CD4-positive, alpha-beta memory T cell (primary cell): ENCODE measurements around the gene BRINP2. TPM values are rescaled to one million over a fixed set of nuclear protein-coding genes. Genes with fewer than 3 reads are reported as not detected.

Experiments used
- CTCF ChIA-PET: fragments of 350-600 bp; sonication (Branson Sonifier 250); formaldehyde crosslinking; loops from one replicate; lab custom pipeline; 2021; ENCODE audit warnings: inconsistent platforms; ENCODE audit not compliant: partially characterized antibody; lab: Charles Lee
- POLR2A ChIA-PET: fragments of 350-600 bp; sonication (Branson Sonifier 250); formaldehyde crosslinking; loops from one replicate; lab custom pipeline; 2021; ENCODE audit not compliant: partially characterized antibody; lab: Charles Lee
- DNase-seq, 5 donors: peaks; one replicate each; pipeline versions ENCODE4 v3.0.0 to v3.0.0-alpha.2; 2020 to 2022; ENCODE audit warnings: mixed read lengths in 1 of 5
- H3K27ac ChIP-seq: one replicate; pipeline ENCODE4 v1.7.0; 2013; ENCODE audit warnings: low read depth, low read length
- H3K27me3 ChIP-seq: 2 replicates; pipeline ENCODE4 v1.7.0; 2013; ENCODE audit warnings: mild to moderate bottlenecking, low read length, moderate library complexity; ENCODE audit not compliant: insufficient read depth
- H3K36me3 ChIP-seq: 2 replicates; pipeline ENCODE4 v1.7.0; 2013; ENCODE audit warnings: mild to moderate bottlenecking, low read length, moderate library complexity; ENCODE audit not compliant: insufficient read depth
- H3K4me1 ChIP-seq: 2 replicates; pipeline ENCODE4 v1.7.0; 2013; ENCODE audit warnings: mild to moderate bottlenecking, low read length, moderate library complexity; ENCODE audit not compliant: insufficient read depth
- H3K4me3 ChIP-seq, 2 donors: one replicate each; pipeline ENCODE4 v1.7.0; 2013; ENCODE audit warnings: low read length in 2 of 2, mild to moderate bottlenecking in 1 of 2
- H3K9me3 ChIP-seq, 2 donors: one replicate each; pipeline ENCODE4 v1.7.0; 2013; ENCODE audit warnings: low read length in 2 of 2, control low read depth in 1 of 2; ENCODE audit not compliant: control insufficient read depth in 1 of 2
- H3K27ac Mint-ChIP-seq, 7 donors: one replicate each; pipeline ENCODE4 v1.8.0; 2020 to 2021; ENCODE audit warnings: mixed read lengths in 7 of 7, mild to moderate bottlenecking in 6 of 7, inconsistent platforms in 3 of 7, moderate library complexity in 3 of 7
- H3K27me3 Mint-ChIP-seq, 2 donors: one replicate each; pipeline ENCODE4 v1.8.0; 2020 to 2021; ENCODE audit warnings: mixed read lengths in 2 of 2
- H3K36me3 Mint-ChIP-seq, 2 donors: one replicate each; pipeline ENCODE4 v1.8.0; 2020 to 2021; ENCODE audit warnings: mixed read lengths in 2 of 2, inconsistent platforms in 1 of 2, mild to moderate bottlenecking in 1 of 2
- H3K4me1 Mint-ChIP-seq, 4 donors: one replicate each; pipeline ENCODE4 v1.8.0; 2020 to 2021; ENCODE audit warnings: mixed read lengths in 4 of 4, mild to moderate bottlenecking in 1 of 4
- H3K4me3 Mint-ChIP-seq, 8 donors: one replicate each; pipeline ENCODE4 v1.8.0; 2020 to 2021; ENCODE audit warnings: mixed read lengths in 8 of 8, mild to moderate bottlenecking in 7 of 8, moderate library complexity in 6 of 8, inconsistent platforms in 3 of 8
- H3K9me3 Mint-ChIP-seq, 8 donors: one replicate each; pipeline ENCODE4 v1.8.0; 2020 to 2021; ENCODE audit warnings: mixed read lengths in 8 of 8, mild to moderate bottlenecking in 5 of 8, inconsistent platforms in 3 of 8, moderate library complexity in 1 of 8
- intact Hi-C: fragments of 100-400 bp; cut with micrococcal nuclease; formaldehyde crosslinking; loops from one replicate; pipeline ENCODE4 v1.15.1; 2023
- polyA plus RNA-seq, 2 donors: library from polyadenylated mRNA; unstranded; fragments of 300-500 nt; fragmentation: Illumina TruSeq; gene quantifications; one replicate each; pipeline ENCODE4 v1.2.3, GENCODE V29; 2021
- total RNA-seq, 2 experiments: library from RNA; stranded (reverse); gene quantifications; one replicate each; pipeline ENCODE4 v1.2.3, GENCODE V29; 2021

Gene BRINP2
- total and polyA plus RNA-seq, 4 experiments from 2014 or later = not detected

- no peak overlapping the region for H3K27ac ChIP-seq
- no peak overlapping the region for H3K27ac Mint-ChIP-seq
- POLR2A ChIA-PET = no interaction called here
- no peak overlapping the region for H3K4me3 ChIP-seq
- no peaks in the 10 kb centered on the region for H3K36me3 Mint-ChIP-seq
- no peak overlapping the region for H3K4me3 Mint-ChIP-seq
- intact Hi-C loops = no loop called here
- H3K36me3 ChIP-seq = no peaks in the 10 kb centered on the region
- no peaks in the 10 kb centered on the region for H3K27me3 ChIP-seq
- H3K4me1 Mint-ChIP-seq = peaks cover 0 to 2% (median 0%) of the 10 kb centered on the region in 4 donors
- H3K4me1 ChIP-seq = no peaks in the 10 kb centered on the region
- DNase-seq = no peak
- H3K9me3 Mint-ChIP-seq = peaks cover 0 to 7% (median 4%) of the 10 kb centered on the region in 8 donors
- peaks cover 11 to 12% of the 10 kb centered on the region in 2 donors for H3K27me3 Mint-ChIP-seq
- CTCF ChIA-PET = no interaction called here
- no peaks in the 10 kb centered on the region for H3K9me3 ChIP-seq
Observed at GRCh38 chr1:177171536-177172123, 872 bp downstream of the BRINP2 start.

- Histone ChIP-seq H3K27ac (no peak overlapping the region), H3K4me1 (no peaks in the 10 kb centered on the region), H3K36me3 (no peaks in the 10 kb centered on the region), H3K9me3 (no peaks in the 10 kb centered on the region), H3K4me3 (no peak overlapping the region), H3K27me3 (no peaks in the 10 kb centered on the region)
- Mint-ChIP-seq H3K27ac (no peak overlapping the region), H3K4me1 (peaks cover 0 to 2% (median 0%) of the 10 kb centered on the region in 4 donors), H3K27me3 (peaks cover 11 to 12% of the 10 kb centered on the region in 2 donors), H3K9me3 (peaks cover 0 to 7% (median 4%) of the 10 kb centered on the region in 8 donors), H3K36me3 (no peaks in the 10 kb centered on the region), H3K4me3 (peak overlapping the region in 1 of 8 donors; percentile 41)
- intact Hi-C loops = no loop called here
- no peak for DNase-seq
- POLR2A ChIA-PET = no interaction called here
- CTCF ChIA-PET = no interaction called here
Observed at GRCh38 chr1:177172272-177172671, 1.5 kb downstream of the BRINP2 start.

GRCh38 chr1:177172866-177173265, 2.1 kb downstream of the BRINP2 start:
- intact Hi-C loops = no loop called here
- H3K9me3 Mint-ChIP-seq = peaks cover 0 to 7% (median 4%) of the 10 kb centered on the region in 8 donors
- Histone ChIP-seq H3K4me1 (no peaks in the 10 kb centered on the region), H3K9me3 (no peaks in the 10 kb centered on the region), H3K36me3 (no peaks in the 10 kb centered on the region), H3K4me3 (no peak overlapping the region), H3K27ac (no peak overlapping the region), H3K27me3 (no peaks in the 10 kb centered on the region)
- ChIA-PET CTCF (no interaction called here), POLR2A (no interaction called here)
- H3K27me3 Mint-ChIP-seq = peaks cover 11 to 12% of the 10 kb centered on the region in 2 donors
- H3K27ac Mint-ChIP-seq = no peak overlapping the region
- H3K4me3 Mint-ChIP-seq = no peak overlapping the region
- H3K36me3 Mint-ChIP-seq = no peaks in the 10 kb centered on the region
- no peak for DNase-seq
- H3K4me1 Mint-ChIP-seq = peaks cover 0 to 2% (median 0%) of the 10 kb centered on the region in 4 donors

GRCh38 chr1:177173976-177174375, 3.2 kb downstream of the BRINP2 start:
- H3K27ac ChIP-seq = no peak overlapping the region
- Mint-ChIP-seq H3K4me1 (peaks cover 0 to 2% (median 0%) of the 10 kb centered on the region in 4 donors), H3K27me3 (peaks cover 11 to 14% of the 10 kb centered on the region in 2 donors), H3K9me3 (peaks cover 0 to 10% (median 4%) of the 10 kb centered on the region in 8 donors), H3K27ac (no peak overlapping the region), H3K4me3 (no peak overlapping the region), H3K36me3 (no peaks in the 10 kb centered on the region)
- intact Hi-C loops = no loop called here
- H3K36me3 ChIP-seq = no peaks in the 10 kb centered on the region
- H3K9me3 ChIP-seq = no peaks in the 10 kb centered on the region
- ChIA-PET CTCF (interaction anchor here (0.7 kb wide), 1 partner anchor 9 kb away, joined by 3 read pairs; no protein-coding TSS in a partner anchor), POLR2A (no interaction called here)
- DNase-seq = no peak
- no peaks in the 10 kb centered on the region for H3K4me1 ChIP-seq
- no peaks in the 10 kb centered on the region for H3K27me3 ChIP-seq
- no peak overlapping the region for H3K4me3 ChIP-seq

- ChIA-PET POLR2A (no interaction called here), CTCF (no interaction called here)
- no peak for DNase-seq
- no peak overlapping the region for H3K4me3 ChIP-seq
- H3K36me3 ChIP-seq = no peaks in the 10 kb centered on the region
- H3K27ac Mint-ChIP-seq = no peak overlapping the region
- no peaks in the 10 kb centered on the region for H3K4me1 ChIP-seq
- no peak overlapping the region for H3K4me3 Mint-ChIP-seq
- intact Hi-C loops = no loop called here
- H3K36me3 Mint-ChIP-seq = no peaks in the 10 kb centered on the region
- H3K9me3 ChIP-seq = no peaks in the 10 kb centered on the region
- H3K9me3 Mint-ChIP-seq = peaks cover 0 to 10% (median 4%) of the 10 kb centered on the region in 8 donors
- H3K27me3 ChIP-seq = no peaks in the 10 kb centered on the region
- peaks cover 12 to 16% of the 10 kb centered on the region in 2 donors for H3K27me3 Mint-ChIP-seq
- no peak overlapping the region for H3K27ac ChIP-seq
- peaks cover 0 to 2% (median 0%) of the 10 kb centered on the region in 4 donors for H3K4me1 Mint-ChIP-seq
Observed at GRCh38 chr1:177174921-177175634, 4.3 kb downstream of the BRINP2 start.

- DNase-seq = no peak
Observed at GRCh38 chr1:177181280-177181630, 10.5 kb downstream of the BRINP2 start.

GRCh38 chr1:177181631-177182291, 11.0 kb downstream of the BRINP2 start:
- Histone ChIP-seq H3K4me1 (no peaks in the 10 kb centered on the region), H3K27ac (no peak overlapping the region), H3K4me3 (no peak overlapping the region), H3K9me3 (no peaks in the 10 kb centered on the region), H3K27me3 (no peaks in the 10 kb centered on the region), H3K36me3 (no peaks in the 10 kb centered on the region)
- ChIA-PET CTCF (no interaction called here), POLR2A (no interaction called here)
- H3K4me1 Mint-ChIP-seq = peaks cover 5 to 18% (median 8%) of the 10 kb centered on the region in 4 donors
- H3K9me3 Mint-ChIP-seq = peaks cover 0 to 10% (median 2%) of the 10 kb centered on the region in 8 donors
- peak overlapping the region in 1 of 7 donors; percentile 52 for H3K27ac Mint-ChIP-seq
- H3K4me3 Mint-ChIP-seq = peak overlapping the region in 7 of 8 donors; percentile 21 to 71 (median 46)
- no peaks in the 10 kb centered on the region for H3K36me3 Mint-ChIP-seq
- H3K27me3 Mint-ChIP-seq = peaks cover 9 to 15% of the 10 kb centered on the region in 2 donors
- peak in 2 of 5 donors; percentile 0 for DNase-seq
- intact Hi-C loops = no loop called here

More at GRCh38 chr1:177181280-177181630, 10.5 kb downstream of the BRINP2 start:
- Histone ChIP-seq H3K27me3 (no peaks in the 10 kb centered on the region), H3K4me3 (no peak overlapping the region), H3K36me3 (no peaks in the 10 kb centered on the region), H3K4me1 (no peaks in the 10 kb centered on the region), H3K27ac (no peak overlapping the region), H3K9me3 (no peaks in the 10 kb centered on the region)
- Mint-ChIP-seq H3K4me3 (peak overlapping the region in 7 of 8 donors; percentile 21 to 71 (median 41)), H3K9me3 (peaks cover 0 to 11% (median 2%) of the 10 kb centered on the region in 8 donors), H3K27me3 (peaks cover 9 to 13% of the 10 kb centered on the region in 2 donors), H3K36me3 (no peaks in the 10 kb centered on the region), H3K4me1 (peaks cover 5 to 18% (median 8%) of the 10 kb centered on the region in 4 donors), H3K27ac (peak overlapping the region in 1 of 7 donors; percentile 52)
- intact Hi-C loops = no loop called here
- ChIA-PET POLR2A (no interaction called here), CTCF (no interaction called here)
